D341Med (cell line): Measurements from ENCODE around the gene LRRC8A.
"Not testable (repeated sequence)": the region's sequence is repeated elsewhere in the genome, so short reads cannot be mapped to it uniquely, and the experiment has no call there.

ENCODE experiments used
- DNase-seq: peaks from one replicate; pipeline ENCODE4 v3.0.0; 2012; ENCODE audit warnings: low spot score

LRRC8A gene

DNA sequence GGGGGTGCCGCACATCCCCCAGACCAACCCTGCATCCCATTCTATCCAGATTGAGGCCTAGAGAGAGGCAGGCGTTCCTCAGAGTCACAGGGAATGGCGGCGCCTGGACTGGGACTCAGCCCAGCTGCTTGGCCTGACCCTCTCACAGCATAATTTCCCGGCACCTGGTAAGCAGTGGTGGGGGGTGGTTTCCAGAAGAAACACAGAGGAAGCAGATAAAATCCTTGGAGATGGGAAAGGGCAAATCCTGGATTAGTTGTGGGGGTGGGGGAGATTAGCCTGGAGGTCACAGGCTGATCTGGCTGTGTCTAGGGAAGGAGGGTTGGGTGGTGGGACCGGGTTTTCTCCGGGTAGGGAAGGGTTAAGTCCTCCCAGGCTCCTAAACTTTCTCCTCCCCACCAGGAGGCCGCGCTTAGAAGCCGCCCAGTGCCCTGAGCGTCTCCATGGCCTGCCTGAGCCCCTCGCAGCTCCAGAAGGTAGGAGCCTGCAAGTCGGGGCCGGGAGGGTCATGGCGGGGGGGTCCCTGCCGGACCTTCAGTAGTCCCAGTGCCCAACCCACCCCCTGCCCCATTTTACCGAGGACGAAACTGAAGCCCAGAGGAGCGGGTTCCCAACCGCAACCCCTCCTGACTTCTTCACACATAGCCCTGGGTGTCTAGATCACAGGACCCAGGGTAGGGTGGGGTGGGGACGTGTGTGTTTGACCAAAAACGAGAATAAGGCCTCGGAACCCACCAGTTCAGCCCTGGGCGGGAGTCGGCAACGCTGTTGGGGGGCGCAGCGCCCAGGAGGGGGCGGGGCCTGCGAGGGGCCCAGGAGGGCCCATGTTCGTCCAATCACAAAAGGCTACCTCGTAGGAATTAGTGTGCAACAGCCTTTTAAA, 40.2 kb downstream of the LRRC8A start:
- peak; percentile 88 for DNase-seq

- DNase-seq = no peak
Observed at GRCh38 chr9:128923493-128923883, 41.6 kb downstream of the LRRC8A start.

- peak; percentile 82 for DNase-seq
Observed at GRCh38 chr9:128927731-128928411, 45.9 kb downstream of the LRRC8A start.

GRCh38 chr9:128928624-128929023, 46.7 kb downstream of the LRRC8A start:
- DNase-seq = no peak

DNA sequence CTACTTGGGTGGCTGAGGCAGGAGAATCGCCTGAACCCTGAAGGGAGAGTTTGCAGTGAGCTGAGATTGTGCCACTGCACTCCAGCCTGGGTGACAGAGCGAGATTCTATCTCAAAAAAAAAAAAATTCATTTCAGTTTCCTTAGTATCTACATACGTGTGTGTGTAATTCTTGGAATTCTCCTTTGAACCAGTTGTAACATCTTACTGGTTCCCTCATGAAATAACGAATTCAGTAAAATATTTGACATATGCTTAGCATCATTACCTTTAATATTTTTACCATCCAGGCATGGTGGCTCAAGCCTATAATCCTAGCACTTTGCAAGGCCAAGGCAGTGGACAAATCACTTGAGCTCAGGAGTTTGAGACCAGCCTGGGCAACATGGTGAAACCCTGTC, 47.6 kb downstream of the LRRC8A start:
- no peak for DNase-seq

- no peak for DNase-seq
Observed at GRCh38 chr9:128933731-128934130, 51.8 kb downstream of the LRRC8A start.

- no peak for DNase-seq
Observed at GRCh38 chr9:128936171-128936865, 54.4 kb downstream of the LRRC8A start.

- DNase-seq = no peak
Observed at GRCh38 chr9:128937310-128938165, 55.6 kb downstream of the LRRC8A start.

- no peak for DNase-seq
Observed at GRCh38 chr9:128940271-128940921, 58.5 kb downstream of the LRRC8A start.

GRCh38 chr9:128940946-128941755, 59.2 kb downstream of the LRRC8A start:
- DNase-seq = no peak

DNA sequence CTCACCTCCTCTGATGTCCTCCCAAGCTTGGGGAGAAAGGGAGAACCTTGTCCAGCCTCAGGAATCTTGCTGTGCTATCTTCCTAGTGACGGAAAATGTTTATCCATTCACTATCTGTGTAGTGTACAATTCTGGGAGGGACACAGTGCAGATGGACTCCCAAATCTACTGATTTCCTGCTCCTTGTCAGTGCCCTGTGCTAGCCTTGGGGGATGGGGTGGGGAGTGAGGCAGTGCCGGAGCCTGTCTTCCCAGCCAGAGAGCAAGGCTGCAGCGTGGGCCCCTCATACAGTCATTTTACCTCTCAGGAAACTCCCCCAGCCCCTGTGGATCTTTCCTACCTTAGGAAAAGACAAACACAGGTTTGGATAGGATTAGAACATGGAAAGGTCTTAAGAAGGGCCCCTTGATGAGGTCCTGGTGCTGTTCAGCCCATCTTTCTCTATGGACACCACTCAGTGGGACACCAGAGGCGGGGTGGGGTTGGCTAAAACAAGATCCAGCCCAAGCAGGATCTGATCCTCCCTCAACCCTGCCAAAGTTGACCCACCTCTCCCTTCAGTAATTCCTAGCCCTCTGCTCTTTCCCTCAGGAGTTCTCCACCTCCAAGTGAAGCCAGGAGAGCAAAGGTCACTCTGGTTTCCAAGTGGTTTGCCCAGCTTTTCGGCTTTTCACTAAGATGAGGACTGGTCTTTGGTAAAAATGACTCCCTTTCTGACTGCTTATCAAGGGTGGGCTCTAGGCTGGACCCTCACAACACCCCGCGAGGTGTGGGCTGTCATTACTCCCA, 62.1 kb downstream of the LRRC8A start:
- no peak for DNase-seq

DNA sequence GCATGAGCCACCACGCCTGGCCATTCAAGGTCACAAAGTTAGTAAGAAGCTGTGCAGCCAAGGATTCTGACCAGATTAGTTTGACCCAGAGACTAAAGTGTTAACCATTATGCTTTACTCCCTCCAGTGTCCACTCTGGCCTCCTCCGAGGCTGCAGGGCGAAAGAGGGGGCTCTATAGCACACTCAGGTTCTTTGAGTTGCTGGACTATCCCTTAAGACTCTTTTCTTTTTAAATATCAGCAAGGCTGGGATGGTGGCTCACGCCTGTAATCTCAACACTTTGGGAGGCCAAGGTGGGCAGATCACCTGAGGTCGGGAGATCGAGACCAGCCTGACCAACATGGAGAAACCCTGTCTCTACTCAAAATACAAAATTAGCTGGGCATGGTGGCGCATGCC, 63.0 kb downstream of the LRRC8A start:
- not testable (repeated sequence) for DNase-seq

- no peak for DNase-seq
Observed at GRCh38 chr9:128945798-128946501, 64.0 kb downstream of the LRRC8A start.

DNA sequence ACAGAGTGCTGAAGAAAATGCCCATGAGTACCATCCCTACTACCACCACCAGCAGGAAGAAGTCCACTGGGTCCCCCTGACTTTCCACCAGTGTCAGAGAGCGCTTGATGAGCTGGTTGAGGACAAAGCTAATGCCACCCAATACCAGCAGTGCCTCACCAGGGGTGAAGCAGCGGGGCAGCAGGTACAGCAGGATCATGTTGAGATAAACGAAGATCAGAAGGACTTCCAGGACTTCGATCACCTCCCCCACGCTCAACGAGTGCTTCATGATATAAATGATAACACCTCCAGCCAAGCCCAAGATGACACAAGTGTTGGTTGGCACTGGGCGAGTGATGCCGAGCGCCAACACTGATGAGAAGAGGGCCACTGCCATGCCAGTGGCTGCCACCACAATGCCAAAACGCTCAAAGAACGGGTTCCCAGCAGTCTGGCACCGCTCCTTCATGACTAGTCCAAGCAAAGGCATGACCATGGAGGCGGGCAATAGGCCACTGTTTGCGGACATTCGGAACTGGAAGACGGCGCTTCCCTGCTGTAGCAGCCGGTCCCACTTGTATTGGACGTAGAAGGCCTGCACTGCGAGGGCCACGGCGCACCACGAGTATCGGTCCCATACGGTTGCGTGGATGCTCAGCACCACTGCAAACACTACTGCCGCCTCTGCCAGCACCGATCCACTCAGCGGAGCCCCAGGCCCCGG, 64.8 kb downstream of the LRRC8A start:
- no peak for DNase-seq

DNA sequence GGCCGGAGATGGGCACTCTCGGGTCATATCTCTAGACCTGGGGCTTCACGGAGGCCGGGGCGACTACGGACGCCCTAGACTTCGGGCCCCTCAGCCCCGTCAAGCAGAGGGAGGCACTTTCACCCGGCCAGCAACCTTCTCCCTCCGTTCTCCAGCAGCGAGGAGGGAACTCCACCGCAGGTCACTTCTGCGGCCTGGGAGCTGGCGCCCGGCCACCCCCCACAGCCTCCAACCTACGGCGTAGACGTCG, 65.3 kb downstream of the LRRC8A start:
- DNase-seq = no peak

DNA sequence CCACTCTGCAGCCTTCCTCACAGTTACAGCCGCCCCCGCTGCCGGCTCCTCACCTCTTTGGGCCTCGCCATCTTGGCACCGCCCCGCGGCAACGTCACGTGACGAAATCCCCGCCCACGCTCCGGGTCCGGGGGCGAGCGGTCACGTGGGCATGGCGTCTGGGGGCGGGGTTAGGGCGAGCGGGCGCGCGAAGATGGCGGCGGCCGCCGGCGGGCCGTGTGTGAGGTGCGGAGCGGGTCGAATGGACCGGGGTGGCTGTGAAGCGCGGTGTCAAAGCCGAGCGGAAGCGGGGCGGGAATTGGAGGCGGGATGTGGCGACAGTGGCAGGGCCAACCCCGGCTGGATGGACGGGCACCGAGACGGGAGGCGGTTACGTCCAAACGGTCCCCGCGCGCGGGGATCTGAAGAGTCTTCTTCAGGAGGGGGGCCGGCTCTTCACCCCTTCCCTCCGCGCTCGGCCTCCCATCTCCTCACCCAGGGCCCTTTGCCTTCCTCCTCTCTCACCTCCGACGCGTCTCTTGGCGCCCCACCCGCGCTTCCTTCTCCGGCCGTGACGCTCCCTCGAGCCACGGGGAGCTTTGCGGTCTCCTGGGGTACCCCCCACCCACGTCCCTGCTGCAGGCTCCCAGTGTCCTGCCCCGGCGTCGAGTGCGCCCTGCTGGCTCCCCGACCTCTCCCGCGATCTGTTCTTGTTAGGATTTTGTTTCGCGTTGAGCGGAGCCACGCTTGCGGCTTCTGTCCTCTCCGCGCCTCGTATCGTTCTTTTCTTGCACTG, 65.8 kb downstream of the LRRC8A start, which contains the start of the genes DOLK and NUP188:
Gene DOLK, minus strand, starts transcription at position 77 of the 775 bp plus-strand sequence. CDS start 300 bp downstream, outside the sequence.
Gene NUP188, plus strand, starts transcription at position 173 of the 775 bp plus-strand sequence. Its CDS starts 21 bp downstream, at position 194.
- DNase-seq = peak; percentile 100

- DNase-seq = not testable (repeated sequence)
Observed at GRCh38 chr9:128961403-128961802, 79.5 kb downstream of the LRRC8A start.
